Esophagus mucosa (tissue), 1 donor: ENCODE data around the gene RNF212B. TPM values are rescaled to one million over a fixed set of nuclear protein-coding genes. Genes with fewer than 3 reads are reported as not detected.

Experiments
- ATAC-seq: fragments of 200-7000 bp; cut with Tn5 transposase; one replicate; pipeline ENCODE4 v1.9.1; 2020
- total RNA-seq: library from RNA; stranded (reverse); gene quantifications from one replicate; pipeline ENCODE4 v1.2.4, GENCODE V29; 2023
- donor health status: DM: yes; HTN: yes; CAD: no.

Gene RNF212B
- total RNA-seq, 1 donor from 2014 or later = not detected

- peak; percentile 15 for ATAC-seq
Observed at GRCh38 chr14:23321572-23322547, 84.1 kb downstream of the RNF212B start.

Other genes with a start within 250 kb of the RNF212B start
- gene C14orf93, start 227.8 kb upstream of the RNF212B start, total RNA-seq = 4.6 TPM
- 105 TPM for gene PSMB5, start 203.0 kb upstream of the RNF212B start, total RNA-seq
- not detected for gene PSMB11, start 195.7 kb upstream of the RNF212B start, total RNA-seq
- 3.4 TPM for gene CDH24, start 180.4 kb upstream of the RNF212B start, total RNA-seq
- 82.5 TPM for gene ACIN1, start 142.8 kb upstream of the RNF212B start, total RNA-seq
- gene C14orf119, start 142.4 kb upstream of the RNF212B start, total RNA-seq = 34.7 TPM
- gene CIROP, start 132.9 kb upstream of the RNF212B start, total RNA-seq = not detected
- not detected for gene CEBPE, start 118.7 kb upstream of the RNF212B start, total RNA-seq
- gene SLC7A8, start 54.3 kb upstream of the RNF212B start, total RNA-seq = 51.1 TPM
- gene HOMEZ, start 48.2 kb downstream of the RNF212B start, total RNA-seq = 9.6 TPM
- gene PPP1R3E, start 64.9 kb downstream of the RNF212B start, total RNA-seq = 5.1 TPM
- gene BCL2L2, start 68.9 kb downstream of the RNF212B start, total RNA-seq = 29.1 TPM
- 77.7 TPM for gene PABPN1, start 83.5 kb downstream of the RNF212B start, total RNA-seq
- gene SLC22A17, start 115.0 kb downstream of the RNF212B start, total RNA-seq = 2.0 TPM
- gene EFS, start 127.2 kb downstream of the RNF212B start, total RNA-seq = 27.6 TPM
- gene IL25, start 134.9 kb downstream of the RNF212B start, total RNA-seq = not detected
- not detected for gene CMTM5, start 139.1 kb downstream of the RNF212B start, total RNA-seq
- not detected for gene MYH6, start 170.3 kb downstream of the RNF212B start, total RNA-seq
- 0.72 TPM for gene MYH7, start 197.7 kb downstream of the RNF212B start, total RNA-seq
- 20.4 TPM for gene NGDN, start 231.8 kb downstream of the RNF212B start, total RNA-seq